Spleen (tissue), 7 donors: ENCODE measurements around the gene HIRIP3.

Source experiments
- POLR2AphosphoS5 ChIP-seq, 3 donors: sonication (generic); formaldehyde crosslinking; IDR thresholded peaks; one replicate each; pipeline ENCODE4 v1.5.1; 2017; ENCODE audit warnings: antibody characterized with exemption in 3 of 3
- TF ChIP-seq, protein P1 (sequence below), 11 experiments: fragments of 200-600 bp in 7 of 11; fragments of 450-650 bp in 4 of 11; sonication (generic) in 4 of 11; IDR thresholded peaks in 8 of 11; conservative IDR thresholded peaks in 3 of 11; 1 replicate in 7 of 11; 2 replicates in 4 of 11; pipeline versions ENCODE4 v1.4.0 to v1.8.0; 2016 to 2021; ENCODE audit warnings: antibody characterized with exemption in 11 of 11, inconsistent platforms in 4 of 11, mild to moderate bottlenecking in 1 of 11
- donor health status: DM: no; HTN: no; CAD: no; lungs with moderate emphysema.
- donor health status: DM: no; HTN: no; CAD: no.
- donor health status: DM: no; HTN: no; CAD: no.

DNA sequence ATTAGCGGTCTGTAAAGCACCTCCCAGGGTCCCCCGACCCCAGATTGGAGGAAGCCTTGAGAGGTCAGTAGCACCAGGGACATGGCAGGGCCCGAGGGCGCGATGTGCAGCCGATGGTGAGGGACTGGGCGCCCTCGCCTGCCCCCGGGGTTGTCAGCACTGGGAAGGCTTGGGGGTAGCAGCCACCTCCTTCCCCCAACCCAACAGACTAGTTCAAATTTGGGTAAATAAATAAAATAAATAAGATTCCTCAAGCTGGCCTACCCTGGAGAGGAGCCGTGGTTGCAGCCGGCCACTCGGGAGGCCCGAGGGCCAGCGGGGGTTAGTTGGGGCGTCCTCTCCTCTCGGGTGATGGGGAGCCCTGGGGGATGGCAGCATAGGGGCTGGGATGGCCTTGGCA is 29.0 kb upstream of the HIRIP3 start:
- TF ChIP-seq POLR2AphosphoS5 (IDR thresholded peaks at IDR 0.05) = no peak
- TF ChIP-seq, protein P1, sequence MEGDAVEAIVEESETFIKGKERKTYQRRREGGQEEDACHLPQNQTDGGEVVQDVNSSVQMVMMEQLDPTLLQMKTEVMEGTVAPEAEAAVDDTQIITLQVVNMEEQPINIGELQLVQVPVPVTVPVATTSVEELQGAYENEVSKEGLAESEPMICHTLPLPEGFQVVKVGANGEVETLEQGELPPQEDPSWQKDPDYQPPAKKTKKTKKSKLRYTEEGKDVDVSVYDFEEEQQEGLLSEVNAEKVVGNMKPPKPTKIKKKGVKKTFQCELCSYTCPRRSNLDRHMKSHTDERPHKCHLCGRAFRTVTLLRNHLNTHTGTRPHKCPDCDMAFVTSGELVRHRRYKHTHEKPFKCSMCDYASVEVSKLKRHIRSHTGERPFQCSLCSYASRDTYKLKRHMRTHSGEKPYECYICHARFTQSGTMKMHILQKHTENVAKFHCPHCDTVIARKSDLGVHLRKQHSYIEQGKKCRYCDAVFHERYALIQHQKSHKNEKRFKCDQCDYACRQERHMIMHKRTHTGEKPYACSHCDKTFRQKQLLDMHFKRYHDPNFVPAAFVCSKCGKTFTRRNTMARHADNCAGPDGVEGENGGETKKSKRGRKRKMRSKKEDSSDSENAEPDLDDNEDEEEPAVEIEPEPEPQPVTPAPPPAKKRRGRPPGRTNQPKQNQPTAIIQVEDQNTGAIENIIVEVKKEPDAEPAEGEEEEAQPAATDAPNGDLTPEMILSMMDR (IDR thresholded peaks at IDR 0.05 in 8 of 11, conservative IDR thresholded peaks at IDR 0.05 in 3 of 11) = no peak
